GM21723 (cell line): ENCODE results near the gene MYO5B.
"Not testable (repeated sequence)": the region's sequence is repeated elsewhere in the genome, so short reads cannot be mapped to it uniquely, and the experiment has no call there.

Source experiments
- ATAC-seq: cut with Tn5 transposase; IDR thresholded peaks from one replicate; pipeline ENCODE4 v1.9.1; 2021; ENCODE audit warnings: mild to moderate bottlenecking, moderate library complexity; ENCODE audit not compliant: unreplicated experiment

The MYO5B gene

GRCh38 chr18:50194631-50195532 is at the start of gene MYO5B:
Gene MYO5B, minus strand, starts transcription at chr18:50195147. Its CDS starts 354 bp downstream, at chr18:50194793.
- ATAC-seq, result peak; percentile 89

DNA sequence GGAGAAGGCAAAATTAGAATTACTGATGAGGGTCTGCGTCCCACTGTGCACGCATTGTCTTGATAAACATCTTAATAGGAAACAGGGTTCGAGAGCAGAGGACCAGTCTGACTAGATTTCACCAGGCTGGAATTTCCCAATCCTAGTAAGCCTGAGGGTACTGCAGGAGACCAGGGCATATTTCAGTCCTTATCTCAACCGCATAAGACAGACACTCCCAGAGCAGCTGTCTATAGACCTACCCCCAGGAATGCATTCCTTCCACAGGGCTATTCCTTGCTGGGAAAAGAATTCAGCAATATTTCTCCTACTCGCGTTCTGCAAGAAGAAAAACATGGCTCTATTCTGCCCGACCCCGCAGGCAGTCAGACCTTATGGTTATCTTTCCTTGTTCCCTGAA is 46.8 kb upstream of the MYO5B start:
- not testable (repeated sequence) for ATAC-seq

DNA sequence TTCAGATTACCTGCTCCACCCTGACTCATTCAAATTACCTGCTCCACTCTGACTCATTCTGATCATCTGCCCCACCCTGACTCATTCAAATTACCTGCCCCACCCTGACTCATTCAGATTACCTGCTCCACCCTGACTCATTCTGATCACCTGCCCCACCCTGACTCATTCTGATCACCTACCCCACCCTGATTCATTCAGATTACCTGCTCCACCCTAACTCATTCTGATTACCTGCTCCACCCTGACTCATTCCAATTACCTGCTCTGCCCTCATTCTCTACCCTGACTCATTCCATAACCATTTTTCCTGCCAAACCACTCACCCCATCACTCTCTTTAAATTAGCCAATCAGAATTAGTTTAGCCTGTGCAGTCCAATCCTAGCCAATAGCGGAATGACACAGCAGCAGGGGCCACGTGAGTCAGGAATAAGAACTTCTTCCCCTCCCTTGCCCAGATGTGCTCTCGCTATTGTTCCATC is 45.2 kb upstream of the MYO5B start:
- ATAC-seq, result no peak

DNA sequence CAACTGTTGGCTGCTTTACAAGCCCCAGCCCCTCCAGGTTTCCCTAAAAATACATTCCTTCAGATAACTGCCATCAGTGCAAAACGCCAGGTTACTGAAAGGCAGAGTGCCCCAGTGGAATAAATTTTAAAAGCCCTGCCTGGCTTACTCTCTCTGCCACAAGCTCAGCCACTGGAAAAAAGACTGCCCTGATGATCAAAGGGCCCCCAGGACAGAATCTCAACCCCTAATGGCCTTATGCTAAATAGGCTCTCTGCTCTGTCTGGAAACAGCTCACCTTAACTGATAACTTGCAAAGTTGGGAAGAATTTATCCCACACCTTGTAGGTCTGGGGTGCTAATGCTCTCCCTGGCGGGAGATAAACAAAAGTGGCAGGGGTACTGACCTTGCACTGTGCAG is 37.5 kb upstream of the MYO5B start:
- ATAC-seq, result no peak

GRCh38 chr18:50231621-50232020 is 36.7 kb upstream of the MYO5B start:
- ATAC-seq, result no peak

DNA sequence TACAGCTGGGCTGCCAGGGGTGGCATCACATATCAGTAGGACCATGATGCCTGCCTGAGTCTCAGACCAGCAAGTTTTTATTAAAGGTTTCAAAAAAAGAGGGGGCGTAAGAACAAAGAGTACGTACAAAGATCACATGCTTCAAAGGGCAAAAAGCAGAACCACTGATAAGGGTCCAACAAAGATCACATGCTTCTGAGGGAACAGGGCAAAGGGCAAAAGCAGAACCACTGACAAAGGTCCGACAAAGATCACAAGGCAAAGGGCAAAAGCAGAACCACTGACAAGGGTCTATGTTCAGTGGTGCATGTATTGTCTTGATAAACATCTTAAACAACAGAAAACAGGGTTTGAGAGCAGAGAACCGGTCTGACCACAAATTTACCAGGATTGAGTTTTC is 25.3 kb upstream of the MYO5B start:
- ATAC-seq, result not testable (repeated sequence)

DNA sequence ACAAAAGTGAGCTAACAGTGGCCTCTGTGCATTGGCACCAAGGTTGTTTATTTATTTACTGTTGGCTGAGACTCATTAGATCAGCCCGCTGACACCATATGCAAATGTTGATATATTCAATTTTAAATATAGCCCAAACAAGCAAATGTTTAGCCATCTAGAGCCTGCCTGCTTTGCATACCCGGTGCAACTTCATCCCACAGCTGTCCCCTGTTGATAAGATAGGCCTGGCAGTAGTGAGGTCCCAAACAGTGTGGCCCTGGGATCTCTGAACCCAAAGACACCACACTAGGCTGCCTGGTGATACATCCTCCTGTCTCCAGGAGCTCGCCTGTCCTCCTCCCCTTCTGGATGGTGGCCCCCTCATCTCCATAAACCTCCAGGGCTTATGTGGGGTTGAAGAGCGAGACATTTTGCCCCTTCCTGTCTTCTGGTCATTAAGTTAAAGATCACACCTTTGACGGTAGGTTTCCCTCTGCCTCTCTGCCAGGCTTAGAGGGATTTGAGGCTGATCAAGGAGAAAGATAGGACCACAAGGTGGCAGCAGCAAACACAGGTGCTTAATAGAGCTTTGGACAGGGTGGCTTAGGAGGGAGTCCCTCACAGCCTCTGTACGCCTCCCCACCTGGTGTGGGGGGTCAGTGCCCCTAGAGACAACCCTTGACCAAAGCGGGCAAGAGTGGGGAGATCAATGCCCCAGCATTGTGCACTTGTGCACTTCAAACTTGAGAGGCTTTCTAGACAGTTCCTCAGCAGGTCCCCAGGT is 23.7 kb upstream of the MYO5B start:
- ATAC-seq, result peak; percentile 91

- ATAC-seq, result no peak
These were observed 14.4 kb upstream of the MYO5B start for GRCh38 chr18:50209311-50209710.

GRCh38 chr18:50207722-50208121 is 12.8 kb upstream of the MYO5B start:
- no peak for ATAC-seq

GRCh38 chr18:50203801-50204604 is 9.1 kb upstream of the MYO5B start:
- no peak for ATAC-seq

DNA sequence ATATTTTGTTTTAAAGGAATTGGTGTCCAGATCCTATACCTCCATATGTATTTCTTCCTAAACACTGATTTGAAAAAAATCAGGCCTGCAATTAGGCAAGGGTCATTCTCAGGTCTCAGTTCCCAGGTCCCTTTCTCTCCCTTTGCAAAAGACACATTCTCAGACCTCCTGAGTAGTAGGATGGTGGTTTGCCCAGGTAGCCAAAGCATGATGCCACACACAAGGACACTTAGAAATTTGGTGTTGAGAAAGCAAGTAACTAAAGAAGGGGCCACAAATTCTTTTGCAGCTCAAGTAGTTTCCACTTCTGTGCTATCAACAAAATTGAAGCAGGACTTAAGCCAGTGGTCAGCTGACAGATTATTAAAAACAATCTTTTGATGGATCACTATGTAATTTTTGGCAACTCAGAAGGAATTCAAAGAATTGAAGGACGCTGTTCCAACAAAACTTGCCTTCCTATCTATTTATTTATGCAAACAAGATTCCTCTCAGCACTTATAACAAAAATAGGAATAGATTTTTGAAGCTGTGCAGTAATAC is 6.6 kb upstream of the MYO5B start:
- ATAC-seq, result no peak

DNA sequence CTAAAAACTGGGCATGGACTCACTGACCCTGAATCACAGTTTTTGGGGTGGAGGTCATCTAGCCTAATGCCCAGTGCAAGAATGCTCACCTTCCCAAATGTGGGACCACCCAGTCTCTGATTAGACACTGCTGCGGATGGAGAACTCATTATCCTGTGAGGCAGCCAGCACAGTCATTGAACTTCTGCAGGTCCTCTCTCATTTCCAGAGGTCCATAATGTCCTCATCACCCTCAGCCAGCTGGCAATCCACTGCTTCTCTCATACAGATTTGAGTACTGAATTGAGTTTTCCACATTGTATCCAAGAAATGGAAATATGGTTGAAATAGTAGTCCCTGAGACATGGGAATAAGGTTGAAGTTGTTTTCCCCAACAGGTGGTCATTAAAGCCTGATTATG is 5.0 kb upstream of the MYO5B start:
- no peak for ATAC-seq

DNA sequence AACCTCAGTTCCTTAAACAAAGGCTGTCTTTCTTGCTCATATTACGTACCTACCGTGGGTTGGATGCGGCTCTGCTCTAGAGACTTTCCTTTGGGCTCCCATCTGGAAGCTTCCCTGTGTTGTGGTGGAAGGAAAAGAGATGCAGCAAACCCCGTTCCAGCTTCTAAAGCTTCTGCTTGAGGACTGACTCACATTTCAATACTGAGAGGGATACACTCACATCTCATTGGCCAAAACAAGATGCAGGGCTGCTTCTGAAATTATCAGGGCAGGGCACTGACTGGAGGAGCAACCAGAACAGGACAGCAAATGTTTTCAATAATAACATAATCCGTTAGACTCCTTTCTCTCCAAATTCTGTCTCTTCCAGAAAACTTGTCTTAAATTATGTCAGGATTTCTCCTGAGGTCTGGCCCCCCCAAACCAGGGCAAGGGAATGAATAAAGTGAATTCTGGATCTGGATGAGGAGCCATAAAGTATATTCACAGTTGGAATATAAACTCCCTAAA is 4.5 kb upstream of the MYO5B start:
- no peak for ATAC-seq

DNA sequence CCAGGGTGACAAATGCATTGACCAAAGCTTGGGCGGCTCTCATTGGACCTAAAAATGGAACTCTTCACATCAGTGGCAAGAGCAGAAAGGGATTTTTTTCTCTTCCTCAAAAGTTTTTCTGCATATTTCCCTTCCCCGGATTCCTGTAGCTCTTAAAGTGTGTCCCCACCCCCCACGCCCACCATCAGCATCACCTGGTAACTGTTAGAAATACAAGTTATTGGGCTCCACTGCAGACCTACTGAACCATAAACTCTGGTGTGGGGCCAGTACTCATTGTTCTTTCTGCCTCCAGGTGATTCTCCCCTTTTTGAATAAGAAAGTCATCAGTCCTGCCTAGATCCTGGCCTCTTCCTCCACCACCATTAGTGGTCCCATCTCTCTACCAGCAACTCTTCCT is 1.3 kb upstream of the MYO5B start:
- ATAC-seq, result no peak

DNA sequence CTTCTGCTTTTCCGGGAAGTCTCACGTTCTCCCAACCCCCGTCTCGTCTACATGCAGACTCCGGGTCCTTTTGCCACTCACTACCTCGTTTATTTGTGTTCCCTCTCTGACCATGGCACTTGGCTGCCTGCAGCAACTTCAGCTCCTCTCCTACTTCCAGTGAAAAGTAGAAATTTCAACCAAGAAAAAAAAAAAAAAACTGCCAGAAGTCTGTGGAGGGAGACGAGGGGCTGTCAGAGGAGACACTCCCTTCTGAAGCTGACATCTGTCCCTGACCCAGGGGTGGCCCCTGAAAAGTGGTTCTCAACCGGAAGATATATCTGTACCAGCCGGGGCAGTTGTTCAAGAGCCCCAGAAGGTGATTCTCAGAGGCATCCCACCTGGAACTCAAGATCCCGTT is 742 bp upstream of the MYO5B start:
- no peak for ATAC-seq

- no peak for ATAC-seq
These were observed 934 bp downstream of the MYO5B start for GRCh38 chr18:50193796-50194630.

- no peak for ATAC-seq
These were observed 1.8 kb downstream of the MYO5B start for GRCh38 chr18:50192995-50193795.

- ATAC-seq, result no peak
These were observed 4.0 kb downstream of the MYO5B start for GRCh38 chr18:50190926-50191325.

GRCh38 chr18:50190236-50190635 is 4.7 kb downstream of the MYO5B start:
- ATAC-seq, result no peak
